SK-N-SH (cell line): Measurements from ENCODE around the gene TMEM126B. TPM values are rescaled to one million over a fixed set of nuclear protein-coding genes. Genes with fewer than 3 reads are reported as not detected.

ENCODE experiments used
- CTCF ChIA-PET: fragments of 300-600, 350-600 bp; formaldehyde crosslinking; extraction: SDS; loops from one replicate; lab custom pipeline; 2021; lab: Yijun Ruan, JAX
- POLR2A ChIA-PET: fragments of 350-600 bp; sonication (Branson Sonifier 250); formaldehyde crosslinking; extraction: SDS; loops from one replicate; lab custom pipeline; 2020; ENCODE audit warnings: antibody characterized with exemption, inconsistent platforms; lab: Yijun Ruan, JAX
- DNase-seq: peaks from one replicate; pipeline ENCODE4 v3.0.0; 2012
- H2AFZ ChIP-seq: fragments of 200-600 bp; sonication (generic); 2 replicates; pipeline ENCODE4 v1.8.1; 2016; ENCODE audit warnings: antibody characterized with exemption, mild to moderate bottlenecking, low read depth
- H3F3A ChIP-seq: fragments of 200-600 bp; sonication (generic); replicated peaks from 2 replicates; pipeline ENCODE3; 2016; ENCODE audit warnings: antibody characterized with exemption, mild to moderate bottlenecking; ENCODE audit not compliant: insufficient read depth
- H3K27ac ChIP-seq, 2 experiments: fragments of 200-500 bp in 1 of 2; fragments of 200-600 bp in 1 of 2; sonication (Bioruptor generic) in 1 of 2; sonication (generic), shearing (Covaris generic) in 1 of 2; 2 replicates each; pipeline versions ENCODE4 v1.5.1 to v1.6.1; 2014 to 2016; ENCODE audit warnings: low read depth in 2 of 2, inconsistent platforms in 1 of 2, low read length in 1 of 2, mild to moderate bottlenecking in 1 of 2, mixed read lengths in 1 of 2
- H3K27me3 ChIP-seq: fragments of 200-600 bp; sonication (generic), shearing (Covaris generic); 2 replicates; pipeline ENCODE4 v1.6.1; 2016; ENCODE audit warnings: mixed run types; ENCODE audit not compliant: insufficient read depth
- H3K36me3 ChIP-seq, 2 experiments: fragments of 200-500 bp in 1 of 2; fragments of 200-600 bp in 1 of 2; sonication (Bioruptor generic) in 1 of 2; sonication (generic) in 1 of 2; replicated peaks in 1 of 2; 2 replicates each; pipeline versions ENCODE3 to v1.5.1; 2014 to 2016; ENCODE audit warnings: low read length in 1 of 2, mild to moderate bottlenecking in 1 of 2; ENCODE audit not compliant: insufficient read depth in 2 of 2, control insufficient read depth in 1 of 2
- H3K4me1 ChIP-seq, 2 experiments: fragments of 200-500 bp in 1 of 2; fragments of 200-600 bp in 1 of 2; sonication (Bioruptor generic) in 1 of 2; sonication (generic), shearing (Covaris generic) in 1 of 2; 2 replicates each; pipeline versions ENCODE4 v1.5.1 to v1.6.1; 2014 to 2016; ENCODE audit warnings: low read depth in 1 of 2, low read length in 1 of 2, mixed run types in 1 of 2; ENCODE audit not compliant: insufficient read depth in 2 of 2, control insufficient read depth in 1 of 2
- H3K4me2 ChIP-seq: fragments of 200-600 bp; sonication (generic), shearing (Covaris generic); 2 replicates; pipeline ENCODE4 v1.6.1; 2017; ENCODE audit warnings: mixed run types
- H3K4me3 ChIP-seq, 2 experiments: fragments of 200-500 bp in 1 of 2; fragments of 200-600 bp in 1 of 2; sonication (Bioruptor generic) in 1 of 2; sonication (generic), shearing (Covaris generic) in 1 of 2; 2 replicates each; pipeline versions ENCODE4 v1.5.1 to v1.8.1; 2014 to 2016; ENCODE audit warnings: low read depth in 2 of 2, inconsistent platforms in 1 of 2, low read length in 1 of 2, mild to moderate bottlenecking in 1 of 2, mixed read lengths in 1 of 2, moderate library complexity in 1 of 2
- H3K79me2 ChIP-seq: fragments of 200-600 bp; sonication (generic); 2 replicates; pipeline ENCODE4 v1.8.1; 2017; ENCODE audit warnings: mild to moderate bottlenecking; ENCODE audit not compliant: insufficient read depth
- H3K9ac ChIP-seq: fragments of 200-600 bp; sonication (generic); 2 replicates; pipeline ENCODE4 v1.6.1; 2017; ENCODE audit warnings: mixed run types
- H3K9me2 ChIP-seq: fragments of 200-600 bp; sonication (generic); 2 replicates; pipeline ENCODE4 v1.6.1; 2017; ENCODE audit warnings: mixed run types
- H3K9me3 ChIP-seq: fragments of 200-600 bp; sonication (generic); 2 replicates; pipeline ENCODE4 v1.6.1; 2017; ENCODE audit warnings: mixed run types, mild to moderate bottlenecking, moderate library complexity
- H4K20me1 ChIP-seq: fragments of 200-600 bp; sonication (generic); 2 replicates; pipeline ENCODE4 v1.6.1; 2017; ENCODE audit warnings: mild to moderate bottlenecking, mixed run types; ENCODE audit not compliant: insufficient read depth
- CHD2 ChIP-seq: fragments of 150-350 bp; IDR thresholded peaks from 2 replicates; pipeline ENCODE4 v1.6.1; 2018; ENCODE audit warnings: low read length; ENCODE audit not compliant: partially characterized antibody
- MXI1 ChIP-seq: IDR thresholded peaks from 2 replicates; pipeline ENCODE4 v1.6.1; 2012; ENCODE audit warnings: mild to moderate bottlenecking, low read depth, low read length, improper control_type of control experiment
- NFIC ChIP-seq: IDR thresholded peaks from 2 replicates; pipeline ENCODE4 v1.4.0; 2012; ENCODE audit warnings: borderline replicate concordance
- REST ChIP-seq: IDR thresholded peaks from 2 replicates; pipeline ENCODE4 v1.6.1; 2012; ENCODE audit warnings: mild to moderate bottlenecking, low read depth, low read length, moderate library complexity
- TAF1 ChIP-seq: IDR thresholded peaks from 2 replicates; pipeline ENCODE4 v1.6.1; 2012; ENCODE audit warnings: low read depth, mild to moderate bottlenecking, low read length, moderate library complexity, borderline replicate concordance
- TEAD4 ChIP-seq: IDR thresholded peaks from 2 replicates; pipeline ENCODE4 v1.4.0; 2012; ENCODE audit warnings: mild to moderate bottlenecking, borderline replicate concordance; ENCODE audit not compliant: insufficient read depth
- WGBS: methylation state at CpG from one replicate; pipeline ENCODE4 v1.1.6; 2017; ENCODE audit warnings: low lambda C conversion rate; 5-methylcytosine and 5-hydroxymethylcytosine counted together
- polyA plus RNA-seq, 3 experiments: library from polyadenylated mRNA; depleted of rRNA; stranded (reverse); fragments of >200 nt; gene quantifications; 2 replicates each; pipeline ENCODE4 v1.2.3, GENCODE V29; 2012
- TF ChIP-seq, protein P1 (sequence below): fragments of 150-350 bp; IDR thresholded peaks from 2 replicates; pipeline ENCODE4 v1.6.1; 2017; ENCODE audit warnings: antibody characterized with exemption, low read length, low read depth, borderline replicate concordance
- TF ChIP-seq, protein P2 (sequence below): IDR thresholded peaks from 2 replicates; pipeline ENCODE4; 2012

The TMEM126B gene
- polyA plus RNA-seq, 1 of the 3 experiments (the other 2 are of a cell fraction), result 27.7 TPM

DNA sequence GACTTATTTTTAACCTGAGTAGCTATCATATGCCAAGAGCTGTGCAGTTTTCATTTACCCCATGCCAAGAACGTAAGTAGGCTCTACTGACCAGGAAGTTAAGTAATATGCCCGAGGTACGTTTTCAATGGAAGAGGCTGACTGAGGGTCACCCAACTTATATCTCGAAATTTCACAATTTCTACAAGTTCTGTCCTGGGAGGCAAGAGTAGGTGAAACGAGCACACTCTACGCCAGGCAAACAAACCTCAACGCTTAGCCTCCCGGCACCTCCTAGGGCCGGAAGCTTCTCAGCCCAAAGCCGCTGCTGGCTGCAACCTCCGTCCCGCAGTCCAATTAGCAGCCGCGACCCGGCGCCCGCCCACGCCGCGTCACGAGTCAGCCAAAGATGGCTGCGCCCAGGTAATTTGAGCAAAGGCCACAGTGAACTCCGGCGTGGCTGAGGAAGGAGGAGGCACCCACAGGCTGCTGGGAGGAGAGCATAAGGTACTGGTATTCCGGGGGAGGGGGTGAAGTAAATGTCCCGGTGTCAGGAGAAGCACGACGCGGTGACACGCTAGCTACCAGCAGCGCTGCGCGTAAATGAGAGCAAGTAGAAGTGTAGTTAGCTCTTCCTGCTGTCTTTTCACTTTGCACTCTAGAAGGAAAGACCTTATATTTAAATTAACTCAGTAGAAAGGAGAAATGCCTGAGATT lies 19.4 kb downstream of the TMEM126B start, which contains the start of gene TMEM126A (continued):
- TF ChIP-seq REST, result no peak
- TF ChIP-seq TAF1, result peak; percentile 80
- TF ChIP-seq TEAD4, result no peak
- no peak; the same call in 1 of the 2 replicates for TF ChIP-seq NFIC
- peak; percentile 89 for TF ChIP-seq MXI1
- TF ChIP-seq, protein P1, sequence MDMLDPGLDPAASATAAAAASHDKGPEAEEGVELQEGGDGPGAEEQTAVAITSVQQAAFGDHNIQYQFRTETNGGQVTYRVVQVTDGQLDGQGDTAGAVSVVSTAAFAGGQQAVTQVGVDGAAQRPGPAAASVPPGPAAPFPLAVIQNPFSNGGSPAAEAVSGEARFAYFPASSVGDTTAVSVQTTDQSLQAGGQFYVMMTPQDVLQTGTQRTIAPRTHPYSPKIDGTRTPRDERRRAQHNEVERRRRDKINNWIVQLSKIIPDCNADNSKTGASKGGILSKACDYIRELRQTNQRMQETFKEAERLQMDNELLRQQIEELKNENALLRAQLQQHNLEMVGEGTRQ, result no peak
- TF ChIP-seq, protein P2, sequence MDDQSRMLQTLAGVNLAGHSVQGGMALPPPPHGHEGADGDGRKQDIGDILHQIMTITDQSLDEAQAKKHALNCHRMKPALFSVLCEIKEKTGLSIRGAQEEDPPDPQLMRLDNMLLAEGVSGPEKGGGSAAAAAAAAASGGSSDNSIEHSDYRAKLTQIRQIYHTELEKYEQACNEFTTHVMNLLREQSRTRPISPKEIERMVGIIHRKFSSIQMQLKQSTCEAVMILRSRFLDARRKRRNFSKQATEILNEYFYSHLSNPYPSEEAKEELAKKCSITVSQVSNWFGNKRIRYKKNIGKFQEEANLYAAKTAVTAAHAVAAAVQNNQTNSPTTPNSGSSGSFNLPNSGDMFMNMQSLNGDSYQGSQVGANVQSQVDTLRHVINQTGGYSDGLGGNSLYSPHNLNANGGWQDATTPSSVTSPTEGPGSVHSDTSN, result no peak
- TF ChIP-seq CHD2, result peak; percentile 73

GRCh38 chr11:85651118-85651517 lies 22.7 kb downstream of the TMEM126B start:
- Histone ChIP-seq H3K4me2 (no peak overlapping the region), H3K9me2 (no peaks in the 10 kb centered on the region), H3K36me3 (peaks cover 24 to 38% of the 10 kb centered on the region in 2 experiments), H3K9ac (no peak overlapping the region), H3K9me3 (no peaks in the 10 kb centered on the region), H3F3A (peaks cover 24% of the 10 kb centered on the region), H3K27ac (no peak overlapping the region), H4K20me1 (0 out of 2 replicates have a peak, but pooled peaks cover under 1% of the 10 kb centered on the region), H3K4me1 (peaks cover 7 to 17% of the 10 kb centered on the region in 2 experiments; a peak in 3 of 4 replicates), H3K27me3 (no peaks in the 10 kb centered on the region), H3K4me3 (no peak overlapping the region), H3K79me2 (peaks cover 47% of the 10 kb centered on the region), H2AFZ (no peak overlapping the region)
- ChIA-PET CTCF (interaction anchor here (3.3 kb wide), 1 partner anchor 13 kb away, joined by 15 read pairs; the partner anchor contains the start of gene CREBZF), POLR2A (no interaction called here)
- TF ChIP-seq, protein P2, result no peak
- WGBS, result 95% methylated on average over 1 of the region's 1 CpG
- no peak for DNase-seq
